ENCODE measurements around the gene IL12RB2. TPM values are rescaled to one million over a fixed set of nuclear protein-coding genes. Genes with fewer than 3 reads are reported as not detected.

IL12RB2 gene
- polyA plus RNA-seq, 3 donors = not detected

DNA sequence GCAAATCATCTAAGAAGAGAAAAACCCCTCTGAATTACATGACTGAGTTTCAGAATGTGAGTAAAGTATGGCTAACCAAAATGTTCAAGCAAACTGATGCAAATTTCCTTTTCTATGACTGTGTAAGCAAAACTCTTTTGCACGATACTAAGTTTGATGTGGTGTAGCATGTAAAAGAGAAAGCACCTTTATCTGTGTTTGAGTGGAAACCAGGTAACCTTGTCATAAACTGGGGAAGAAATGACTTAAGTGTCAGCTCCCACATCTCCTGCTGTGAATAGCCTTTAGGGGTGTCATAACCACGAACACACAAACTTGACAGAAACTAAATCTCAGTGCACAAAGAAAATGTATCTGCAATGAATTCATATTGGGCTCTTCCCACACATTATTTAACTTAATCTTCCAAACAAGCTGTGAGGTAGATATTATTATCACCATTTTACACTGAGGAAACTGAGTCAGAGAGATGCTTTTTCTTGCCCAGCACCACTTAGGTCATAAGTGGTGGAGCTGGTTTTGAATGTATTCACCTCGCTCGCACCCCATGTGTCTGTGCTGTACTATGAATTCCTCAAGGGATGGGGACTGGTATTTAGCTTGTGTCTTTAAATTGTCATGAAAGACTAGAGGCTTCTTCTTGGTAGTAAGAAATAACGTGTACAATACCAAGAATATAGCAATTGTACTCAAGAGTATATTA lies 32.9 kb upstream of the IL12RB2 start:
- H3K4me1 Mint-ChIP-seq = no peaks in the 10 kb centered on the region

GRCh38 chr1:67280696-67281095 lies 27.0 kb upstream of the IL12RB2 start:
- Mint-ChIP-seq H3K27ac (no peak overlapping the region), H3K27me3 (ENCODE audit: low read depth in 3 of 3) (peaks cover 0 to 2% (median 0%) of the 10 kb centered on the region in 3 donors), H3K36me3 (no peaks in the 10 kb centered on the region), H3K9me3 (peaks cover 2 to 9% (median 3%) of the 10 kb centered on the region in 7 donors), H3K4me3 (no peak overlapping the region), H3K4me1 (no peaks in the 10 kb centered on the region)
- no peaks in the 10 kb centered on the region for H3K79me2 ChIP-seq (ENCODE audit: insufficient read depth, low read length)
- no peaks in the 10 kb centered on the region for H4K20me1 ChIP-seq (ENCODE audit: insufficient read depth, low read length)
- no peaks in the 10 kb centered on the region for H3K4me1 ChIP-seq (ENCODE audit: control insufficient read depth in 1 of 2, insufficient read depth in 2 of 2, low read length in 2 of 2)
- H2AFZ ChIP-seq (ENCODE audit: insufficient read depth, low read depth, low read length, poor library complexity, severe bottlenecking) = no peak overlapping the region
- H3K36me3 ChIP-seq (replicated peaks in 1 of 2; ENCODE audit: control insufficient read depth in 1 of 2, insufficient read depth in 2 of 2, low read length in 2 of 2) = no peaks in the 10 kb centered on the region
- no peak overlapping the region for H3K27ac ChIP-seq (ENCODE audit: low read depth in 1 of 2, low read length in 2 of 2)
- no peaks in the 10 kb centered on the region for H3K9me3 ChIP-seq (replicated peaks in 1 of 2; ENCODE audit: control insufficient read depth in 1 of 2, insufficient read depth in 1 of 2, low read length in 2 of 2)
- H3K9ac ChIP-seq (ENCODE audit: insufficient read depth, low read length, poor library complexity, severe bottlenecking) = no peak overlapping the region
- TF ChIP-seq CTCF (IDR thresholded peaks at IDR 0.05) = no peak
- intact Hi-C loops (cut with micrococcal nuclease) = no loop called here
- no peaks in the 10 kb centered on the region for H3K27me3 ChIP-seq (ENCODE audit: control insufficient read depth in 2 of 2, insufficient read depth in 2 of 2, low read length in 2 of 2)
- no peak overlapping the region for H3K4me3 ChIP-seq (replicated peaks in 1 of 3; ENCODE audit: low read depth in 2 of 3, low read length in 3 of 3)
- no CpG with 5 or more reads among the region's 5 CpGs for WGBS (ENCODE audit: insufficient coverage)
- no peak for DNase-seq
- H3K4me2 ChIP-seq (replicated peaks; ENCODE audit: extremely low read depth, low read length, poor library complexity, severe bottlenecking) = no peak overlapping the region

More for the DNA sequence above, 32.9 kb upstream of the IL12RB2 start:
- no peak for DNase-seq
- Mint-ChIP-seq H3K27me3 (ENCODE audit: low read depth in 3 of 3) (peaks cover 0 to 4% (median 2%) of the 10 kb centered on the region in 3 donors), H3K9me3 (peaks cover 0 to 20% (median 8%) of the 10 kb centered on the region in 7 donors), H3K27ac (no peak overlapping the region), H3K36me3 (no peaks in the 10 kb centered on the region), H3K4me3 (no peak overlapping the region)
- no peak overlapping the region for H3K9ac ChIP-seq (ENCODE audit: insufficient read depth, low read length, poor library complexity, severe bottlenecking)
- no peaks in the 10 kb centered on the region for H3K27me3 ChIP-seq (ENCODE audit: control insufficient read depth in 2 of 2, insufficient read depth in 2 of 2, low read length in 2 of 2)
- intact Hi-C loops (cut with micrococcal nuclease) = no loop called here
- WGBS (ENCODE audit: insufficient coverage) = 100% methylated on average over 3 of the region's 5 CpGs
- H3K9me3 ChIP-seq (replicated peaks in 1 of 2; ENCODE audit: control insufficient read depth in 1 of 2, insufficient read depth in 1 of 2, low read length in 2 of 2) = peaks cover 6% of the 10 kb centered on the region in 2 donors
- no peak overlapping the region for H3K4me3 ChIP-seq (replicated peaks in 1 of 3; ENCODE audit: low read depth in 2 of 3, low read length in 3 of 3)
- no peak overlapping the region for H2AFZ ChIP-seq (ENCODE audit: insufficient read depth, low read depth, low read length, poor library complexity, severe bottlenecking)
- H3K79me2 ChIP-seq (ENCODE audit: insufficient read depth, low read length) = no peaks in the 10 kb centered on the region
- H4K20me1 ChIP-seq (ENCODE audit: insufficient read depth, low read length) = no peaks in the 10 kb centered on the region
- no peaks in the 10 kb centered on the region for H3K4me1 ChIP-seq (ENCODE audit: control insufficient read depth in 1 of 2, insufficient read depth in 2 of 2, low read length in 2 of 2)
- no peak overlapping the region for H3K27ac ChIP-seq (ENCODE audit: low read depth in 1 of 2, low read length in 2 of 2)
- no peaks in the 10 kb centered on the region for H3K36me3 ChIP-seq (replicated peaks in 1 of 2; ENCODE audit: control insufficient read depth in 1 of 2, insufficient read depth in 2 of 2, low read length in 2 of 2)
- no peak overlapping the region for H3K4me2 ChIP-seq (replicated peaks; ENCODE audit: extremely low read depth, low read length, poor library complexity, severe bottlenecking)
- no peak for TF ChIP-seq CTCF (IDR thresholded peaks at IDR 0.05)
